Measurements from ENCODE around the gene PPP1R3F. TPM values are rescaled to one million over a fixed set of nuclear protein-coding genes. Genes with fewer than 3 reads are reported as not detected.

Gene PPP1R3F
- total and polyA plus RNA-seq, 12 donors, result 2.6 to 11.6 (median 6.1) TPM

GRCh38 chrX:49278081-49278480 lies 8.5 kb downstream of the PPP1R3F start:
- no peaks in the 10 kb centered on the region for H3K36me3 ChIP-seq (replicated peaks in 1 of 2)
- no peak overlapping the region for H3K4me3 ChIP-seq
- intact Hi-C loops (cut with DNase I), result no loop called here
- no peaks in the 10 kb centered on the region for H3K4me1 ChIP-seq (replicated peaks in 1 of 2)
- WGBS, 4 donors, result 86 to 100% (median 90%) methylated on average over 3 of the region's 3 CpGs
- no peak overlapping the region for H3K27ac ChIP-seq
- DNase-seq, result no peak
- H3K27me3 ChIP-seq, result no peaks in the 10 kb centered on the region
- TF ChIP-seq CTCF (IDR thresholded peaks at IDR 0.05) (no peak), POLR2A (IDR thresholded peaks at IDR 0.05) (no peak)
- H3K9me3 ChIP-seq (replicated peaks in 1 of 3), result no peaks in the 10 kb centered on the region

GRCh38 chrX:49282647-49283011 lies 13.0 kb downstream of the PPP1R3F start:
- peak in 1 of 7 donors; percentile 58 for DNase-seq
- WGBS, 4 donors, result 38 to 64% (median 49%) methylated on average over 11 of the region's 11 CpGs

DNA sequence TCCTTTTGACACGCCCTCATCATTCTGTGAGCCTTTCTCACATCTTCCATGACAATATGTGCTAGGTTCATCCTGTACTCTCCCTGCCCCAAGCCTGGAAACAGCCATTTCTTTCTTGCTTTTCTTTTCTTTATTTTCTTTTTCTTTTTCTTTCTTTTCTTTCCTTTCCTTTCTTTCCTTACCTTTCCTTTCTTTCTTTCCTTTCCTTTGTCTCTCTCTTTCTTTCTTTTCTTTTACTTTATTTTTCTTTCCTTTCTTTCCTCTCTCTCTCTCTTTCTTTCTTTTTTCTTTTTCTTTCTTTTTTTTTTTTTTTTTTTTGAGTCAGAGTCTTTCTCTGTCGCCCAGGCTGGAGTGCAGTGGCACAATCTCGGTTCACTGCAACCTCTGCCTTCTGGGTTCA lies 14.6 kb downstream of the PPP1R3F start:
- Histone ChIP-seq H3K4me1 (replicated peaks in 1 of 2) (no peaks in the 10 kb centered on the region), H3K9me3 (replicated peaks in 1 of 3) (no peaks in the 10 kb centered on the region), H3K27ac (no peak overlapping the region), H3K27me3 (no peaks in the 10 kb centered on the region), H3K4me3 (no peak overlapping the region), H3K36me3 (replicated peaks in 1 of 2) (no peaks in the 10 kb centered on the region)
- TF ChIP-seq POLR2A (IDR thresholded peaks at IDR 0.05) (no peak), CTCF (IDR thresholded peaks at IDR 0.05) (no peak)
- 80 to 97% (median 90%) methylated on average over 3 of the region's 3 CpGs for WGBS, 4 donors
- DNase-seq, result no peak
- intact Hi-C loops (cut with DNase I), result no loop called here

More at GRCh38 chrX:49282647-49283011, 13.0 kb downstream of the PPP1R3F start:
- Histone ChIP-seq H3K27ac (no peak overlapping the region), H3K27me3 (no peaks in the 10 kb centered on the region), H3K9me3 (replicated peaks in 1 of 3) (no peaks in the 10 kb centered on the region), H3K36me3 (replicated peaks in 1 of 2) (no peaks in the 10 kb centered on the region), H3K4me3 (no peak overlapping the region), H3K4me1 (replicated peaks in 1 of 2) (no peaks in the 10 kb centered on the region)
- TF ChIP-seq POLR2A (IDR thresholded peaks at IDR 0.05) (no peak), CTCF (IDR thresholded peaks at IDR 0.05) (peak in 3 of 6 experiments; percentile 16 to 25 (median 18))
- intact Hi-C loops (cut with DNase I), result no loop called here

- 89 to 94% methylated on average over 18 of the region's 18 CpGs; no CpG with 5 or more reads in 2 of the 4 donors for WGBS, 4 donors
Measured at GRCh38 chrX:49286136-49286535, 16.5 kb downstream of the PPP1R3F start.

More at GRCh38 chrX:49286136-49286535, 16.5 kb downstream of the PPP1R3F start:
- TF ChIP-seq POLR2A (IDR thresholded peaks at IDR 0.05) (no peak), CTCF (IDR thresholded peaks at IDR 0.05) (no peak)
- Histone ChIP-seq H3K27ac (no peak overlapping the region), H3K9me3 (replicated peaks in 1 of 3) (no peaks in the 10 kb centered on the region), H3K36me3 (replicated peaks in 1 of 2) (no peaks in the 10 kb centered on the region), H3K27me3 (no peaks in the 10 kb centered on the region), H3K4me1 (replicated peaks in 1 of 2) (no peaks in the 10 kb centered on the region), H3K4me3 (no peak overlapping the region)
- no peak for DNase-seq
- intact Hi-C loops (cut with DNase I), result no loop called here
